HCT116 (cell line): ENCODE measurements around the gene TMCO1.

Experiments
- CEBPB ChIP-seq: IDR thresholded peaks from 2 replicates; pipeline ENCODE4 v1.6.1; 2012; ENCODE audit warnings: low read depth
- EGR1 ChIP-seq: IDR thresholded peaks from 2 replicates; pipeline ENCODE4 v1.6.1; 2012; ENCODE audit warnings: low read depth
- EZH2 ChIP-seq: fragments of 200-600 bp; sonication (generic); IDR thresholded peaks from 2 replicates; pipeline ENCODE4 v1.6.1; 2017; ENCODE audit warnings: antibody characterized with exemption, mixed run types
- EZH2phosphoT487 ChIP-seq: fragments of 200-600 bp; IDR thresholded peaks from 2 replicates; pipeline ENCODE4 v1.6.1; 2018; ENCODE audit warnings: antibody characterized with exemption, borderline replicate concordance
- FOSL1 ChIP-seq: IDR thresholded peaks from 2 replicates; pipeline ENCODE4 v1.6.1; 2012; ENCODE audit warnings: low read depth
- POLR2A ChIP-seq: IDR thresholded peaks from 2 replicates; pipeline ENCODE4 v1.7.0; 2011; ENCODE audit warnings: borderline replicate concordance; ENCODE audit not compliant: insufficient read depth, insufficient read length; ENCODE audit errors: extremely low read depth
- POLR2AphosphoS5 ChIP-seq: IDR thresholded peaks from 2 replicates; pipeline ENCODE4 v1.6.1; 2011; ENCODE audit warnings: mild to moderate bottlenecking, low read depth, low read length, moderate library complexity
- SIN3A ChIP-seq: IDR thresholded peaks from 2 replicates; pipeline ENCODE4 v1.6.1; 2012; ENCODE audit warnings: low read depth
- TCF7L2 ChIP-seq: IDR thresholded peaks from 2 replicates; pipeline ENCODE4 v1.7.0; 2011; ENCODE audit warnings: borderline replicate concordance, inconsistent platforms; ENCODE audit not compliant: insufficient read depth, insufficient read length; ENCODE audit errors: extremely low read depth
- TF ChIP-seq, protein P1 (sequence below): IDR thresholded peaks from 2 replicates; pipeline ENCODE4 v1.6.1; 2012; ENCODE audit warnings: low read depth
- TF ChIP-seq, protein P2 (sequence below), 3 experiments: fragments of 200-600 bp in 1 of 3; sonication (generic) in 1 of 3; IDR thresholded peaks in 2 of 3; conservative IDR thresholded peaks in 1 of 3; 2 replicates each; pipeline ENCODE4 v1.5.1; 2012 to 2017; ENCODE audit warnings: low read depth in 2 of 3, low read length in 2 of 3, antibody characterized with exemption in 1 of 3, borderline replicate concordance in 1 of 3, control low read depth in 1 of 3, mild to moderate bottlenecking in 1 of 3, mixed read lengths in 1 of 3, mixed run types in 1 of 3, moderate library complexity in 1 of 3; ENCODE audit not compliant: insufficient read depth in 1 of 3

DNA sequence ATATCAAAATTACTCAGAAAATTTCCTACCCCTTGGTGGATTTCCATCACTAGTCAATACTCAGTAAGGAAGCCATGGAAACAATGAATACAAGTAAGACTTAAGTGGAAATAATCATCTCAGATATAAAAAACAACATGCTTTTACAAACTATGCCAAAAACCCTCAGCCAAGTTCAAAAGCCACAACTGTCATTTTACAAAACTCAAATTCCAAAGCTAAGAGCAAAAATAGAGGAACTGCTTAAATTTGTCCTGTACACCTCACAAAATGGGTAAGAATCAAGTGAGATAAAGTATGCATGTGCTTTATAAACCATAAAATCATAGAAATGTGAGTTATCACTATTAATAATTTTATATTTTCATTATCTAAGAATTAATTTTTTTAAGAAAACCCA is 9.6 kb downstream of the TMCO1 start:
- TF ChIP-seq TCF7L2 (no peak), EZH2 (no peak), FOSL1 (no peak), CEBPB (no peak), EZH2phosphoT487 (no peak), EGR1 (no peak), SIN3A (no peak), POLR2A (no peak), POLR2AphosphoS5 (no peak)
- TF ChIP-seq, protein P1, sequence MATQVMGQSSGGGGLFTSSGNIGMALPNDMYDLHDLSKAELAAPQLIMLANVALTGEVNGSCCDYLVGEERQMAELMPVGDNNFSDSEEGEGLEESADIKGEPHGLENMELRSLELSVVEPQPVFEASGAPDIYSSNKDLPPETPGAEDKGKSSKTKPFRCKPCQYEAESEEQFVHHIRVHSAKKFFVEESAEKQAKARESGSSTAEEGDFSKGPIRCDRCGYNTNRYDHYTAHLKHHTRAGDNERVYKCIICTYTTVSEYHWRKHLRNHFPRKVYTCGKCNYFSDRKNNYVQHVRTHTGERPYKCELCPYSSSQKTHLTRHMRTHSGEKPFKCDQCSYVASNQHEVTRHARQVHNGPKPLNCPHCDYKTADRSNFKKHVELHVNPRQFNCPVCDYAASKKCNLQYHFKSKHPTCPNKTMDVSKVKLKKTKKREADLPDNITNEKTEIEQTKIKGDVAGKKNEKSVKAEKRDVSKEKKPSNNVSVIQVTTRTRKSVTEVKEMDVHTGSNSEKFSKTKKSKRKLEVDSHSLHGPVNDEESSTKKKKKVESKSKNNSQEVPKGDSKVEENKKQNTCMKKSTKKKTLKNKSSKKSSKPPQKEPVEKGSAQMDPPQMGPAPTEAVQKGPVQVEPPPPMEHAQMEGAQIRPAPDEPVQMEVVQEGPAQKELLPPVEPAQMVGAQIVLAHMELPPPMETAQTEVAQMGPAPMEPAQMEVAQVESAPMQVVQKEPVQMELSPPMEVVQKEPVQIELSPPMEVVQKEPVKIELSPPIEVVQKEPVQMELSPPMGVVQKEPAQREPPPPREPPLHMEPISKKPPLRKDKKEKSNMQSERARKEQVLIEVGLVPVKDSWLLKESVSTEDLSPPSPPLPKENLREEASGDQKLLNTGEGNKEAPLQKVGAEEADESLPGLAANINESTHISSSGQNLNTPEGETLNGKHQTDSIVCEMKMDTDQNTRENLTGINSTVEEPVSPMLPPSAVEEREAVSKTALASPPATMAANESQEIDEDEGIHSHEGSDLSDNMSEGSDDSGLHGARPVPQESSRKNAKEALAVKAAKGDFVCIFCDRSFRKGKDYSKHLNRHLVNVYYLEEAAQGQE, result no peak
- TF ChIP-seq, protein P2, sequence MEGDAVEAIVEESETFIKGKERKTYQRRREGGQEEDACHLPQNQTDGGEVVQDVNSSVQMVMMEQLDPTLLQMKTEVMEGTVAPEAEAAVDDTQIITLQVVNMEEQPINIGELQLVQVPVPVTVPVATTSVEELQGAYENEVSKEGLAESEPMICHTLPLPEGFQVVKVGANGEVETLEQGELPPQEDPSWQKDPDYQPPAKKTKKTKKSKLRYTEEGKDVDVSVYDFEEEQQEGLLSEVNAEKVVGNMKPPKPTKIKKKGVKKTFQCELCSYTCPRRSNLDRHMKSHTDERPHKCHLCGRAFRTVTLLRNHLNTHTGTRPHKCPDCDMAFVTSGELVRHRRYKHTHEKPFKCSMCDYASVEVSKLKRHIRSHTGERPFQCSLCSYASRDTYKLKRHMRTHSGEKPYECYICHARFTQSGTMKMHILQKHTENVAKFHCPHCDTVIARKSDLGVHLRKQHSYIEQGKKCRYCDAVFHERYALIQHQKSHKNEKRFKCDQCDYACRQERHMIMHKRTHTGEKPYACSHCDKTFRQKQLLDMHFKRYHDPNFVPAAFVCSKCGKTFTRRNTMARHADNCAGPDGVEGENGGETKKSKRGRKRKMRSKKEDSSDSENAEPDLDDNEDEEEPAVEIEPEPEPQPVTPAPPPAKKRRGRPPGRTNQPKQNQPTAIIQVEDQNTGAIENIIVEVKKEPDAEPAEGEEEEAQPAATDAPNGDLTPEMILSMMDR (IDR thresholded peaks at IDR 0.05 in 2 of 3, conservative IDR thresholded peaks at IDR 0.05 in 1 of 3; ENCODE audit: borderline replicate concordance in 1 of 3, insufficient read depth in 1 of 3, low read depth in 2 of 3, low read length in 2 of 3), result no peak
